Measurements from ENCODE around the gene DHODH.

- TF ChIP-seq CTCF (IDR thresholded peaks at IDR 0.05) (no peak), POLR2A (IDR thresholded peaks at IDR 0.05) (no peak)
Observed at GRCh38 chr16:72043058-72043457, 34.5 kb downstream of the DHODH start.

Measured in suprapubic skin (tissue), 3 donors.